Endothelial cell of umbilical vein (primary cell): ENCODE data around the gene F5. TPM values are rescaled to one million over a fixed set of nuclear protein-coding genes. Genes with fewer than 3 reads are reported as not detected.
"Not testable (repeated sequence)": the region's sequence is repeated elsewhere in the genome, so short reads cannot be mapped to it uniquely, and the experiment has no call there.

ENCODE experiments used
- BruUV-seq: library from RNA; stranded (reverse); fragments of 400-500 nt; replicated peaks from 2 replicates; lab custom pipeline; 2021; lab: Mats Ljungman, UMichigan
- CTCF ChIA-PET: fragments of 300-600, 350-600 bp; sonication (Branson Sonifier 250); formaldehyde crosslinking; loops from one replicate; lab custom pipeline; 2021; ENCODE audit warnings: antibody characterized with exemption, inconsistent platforms; lab: Charles Lee
- POLR2A ChIA-PET: fragments of 300-600, 350-600 bp; sonication (Branson Sonifier 250); formaldehyde crosslinking; loops from one replicate; lab custom pipeline; 2021; ENCODE audit warnings: antibody characterized with exemption, inconsistent platforms; lab: Charles Lee
- DNase-seq: peaks from one replicate; pipeline ENCODE4 v3.0.0-alpha.2; 2011; ENCODE audit warnings: low read depth, low spot score
- FAIRE-seq: peaks from 2 replicates; lab custom pipeline; 2011; peaks lifted over from hg19 to GRCh38; lab: Jason Lieb, UNC
- H2AFZ ChIP-seq: 2 replicates; pipeline ENCODE4 v1.6.0; 2012; ENCODE audit warnings: low read depth, low read length, control low read depth, inconsistent platforms
- H3K27ac ChIP-seq: 2 replicates; pipeline ENCODE4 v1.5.1; 2011; ENCODE audit warnings: low read depth, mild to moderate bottlenecking, control low read depth, low read length, moderate library complexity; ENCODE audit not compliant: insufficient read depth
- H3K27me3 ChIP-seq, 2 experiments: 2 replicates each; pipeline versions ENCODE4 v1.6.0 to v1.6.1; 2011; ENCODE audit warnings: low read length in 2 of 2, mixed read lengths in 1 of 2; ENCODE audit not compliant: control insufficient read depth in 2 of 2, insufficient read depth in 2 of 2
- H3K36me3 ChIP-seq, 2 experiments: 2 replicates in 1 of 2; 3 replicates in 1 of 2; pipeline ENCODE4 v1.5.1; 2011; ENCODE audit warnings: low read length in 2 of 2, mild to moderate bottlenecking in 1 of 2, moderate library complexity in 1 of 2; ENCODE audit not compliant: control insufficient read depth in 2 of 2, insufficient read depth in 2 of 2; ENCODE audit errors: extremely low read depth in 1 of 2
- H3K4me1 ChIP-seq: 3 replicates; pipeline ENCODE4 v1.5.1; 2011; ENCODE audit warnings: mild to moderate bottlenecking, low read length; ENCODE audit not compliant: control insufficient read depth, insufficient read depth; ENCODE audit errors: extremely low read depth
- H3K4me2 ChIP-seq: 2 replicates; pipeline ENCODE4 v1.6.1; 2011; ENCODE audit warnings: low read length, control low read depth, mixed read lengths; ENCODE audit not compliant: insufficient read depth
- H3K4me3 ChIP-seq, 3 experiments: fragments of 200-600 bp in 1 of 3; sonication (generic), shearing (Covaris generic) in 1 of 3; replicated peaks in 1 of 3; 2 replicates each; pipeline ENCODE4 v1.5.1; 2011 to 2016; ENCODE audit warnings: control low read depth in 3 of 3, low read length in 3 of 3, mild to moderate bottlenecking in 2 of 3, inconsistent platforms in 1 of 3, low read depth in 1 of 3, moderate library complexity in 1 of 3; ENCODE audit not compliant: insufficient read depth in 1 of 3
- H3K79me2 ChIP-seq: 2 replicates; pipeline ENCODE4 v1.6.0; 2012; ENCODE audit warnings: low read length, inconsistent platforms; ENCODE audit not compliant: control insufficient read depth, insufficient read depth
- H3K9ac ChIP-seq: replicated peaks from 2 replicates; pipeline ENCODE3; 2011; ENCODE audit warnings: low read length, control low read depth; ENCODE audit not compliant: insufficient read depth; ENCODE audit errors: extremely low read depth
- H3K9me1 ChIP-seq: replicated peaks from 3 replicates; pipeline ENCODE4 v1.6.0; 2011; ENCODE audit warnings: mild to moderate bottlenecking, low read length; ENCODE audit not compliant: control insufficient read depth, insufficient read depth; ENCODE audit errors: extremely low read depth
- H3K9me3 ChIP-seq: replicated peaks from 2 replicates; pipeline ENCODE4 v1.5.1; 2012; ENCODE audit warnings: low read length, inconsistent platforms; ENCODE audit not compliant: control insufficient read depth, insufficient read depth
- H4K20me1 ChIP-seq: replicated peaks from 2 replicates; pipeline ENCODE3; 2011; ENCODE audit warnings: mild to moderate bottlenecking, low read length; ENCODE audit not compliant: control insufficient read depth, insufficient read depth; ENCODE audit errors: extremely low read depth
- CTCF ChIP-seq, 2 donors: IDR thresholded peaks; 1 replicate in 1 of 2; 2 replicates in 1 of 2; pipeline ENCODE4 v1.5.1; 2011; ENCODE audit warnings: low read length in 2 of 2, mild to moderate bottlenecking in 2 of 2, moderate library complexity in 2 of 2, control low read depth in 1 of 2, inconsistent platforms in 1 of 2, low read depth in 1 of 2; ENCODE audit not compliant: insufficient read depth in 1 of 2; ENCODE audit errors: extremely low read depth in 1 of 2
- EZH2 ChIP-seq: IDR thresholded peaks from 2 replicates; pipeline ENCODE4 v1.6.1; 2012; ENCODE audit warnings: borderline replicate concordance, low read depth, mild to moderate bottlenecking, moderate library complexity, low read length, inconsistent platforms; ENCODE audit not compliant: severe bottlenecking
- FOS ChIP-seq: IDR thresholded peaks from 2 replicates; pipeline ENCODE4 v1.6.1; 2011; ENCODE audit warnings: mild to moderate bottlenecking, low read length, moderate library complexity, borderline replicate concordance; ENCODE audit not compliant: insufficient read depth
- GATA2 ChIP-seq: IDR thresholded peaks from 2 replicates; pipeline ENCODE4 v1.7.0; 2011; ENCODE audit warnings: low read depth, mild to moderate bottlenecking, moderate library complexity, mixed read lengths, low read length; ENCODE audit not compliant: insufficient read length, insufficient read depth
- JUN ChIP-seq: IDR thresholded peaks from 2 replicates; pipeline ENCODE4 v1.6.1; 2011; ENCODE audit warnings: borderline replicate concordance, low read depth; ENCODE audit not compliant: insufficient read length, insufficient read depth
- MYC ChIP-seq: IDR thresholded peaks from one replicate; pipeline ENCODE4 v1.6.1; 2011; ENCODE audit warnings: mild to moderate bottlenecking, low read depth, low read length
- POLR2A ChIP-seq: IDR thresholded peaks from 2 replicates; pipeline ENCODE4 v1.6.1; 2012; ENCODE audit warnings: low read depth, mild to moderate bottlenecking, control low read depth, low read length
- POLR2AphosphoS5 ChIP-seq: IDR thresholded peaks from 2 replicates; pipeline ENCODE4 v1.6.1; 2012; ENCODE audit warnings: low read depth, mild to moderate bottlenecking, control low read depth, low read length, moderate library complexity; ENCODE audit not compliant: insufficient read depth
- dilution Hi-C: fragments of 300-500 bp; cut with MboI; formaldehyde crosslinking; loops from one replicate; pipeline ENCODE4 v1.15.0; 2019; ENCODE audit warnings: low sequenced_read_pairs; ENCODE audit not compliant: extremely low pct_ligation_motif_present
- intact Hi-C: fragments of 100-400 bp; cut with micrococcal nuclease; formaldehyde crosslinking; loops from one replicate; pipeline ENCODE4 v1.10.0; 2022
- polyA plus RNA-seq, 4 experiments: library from polyadenylated mRNA; depleted of rRNA in 3 of 4; stranded (reverse) in 3 of 4; unstranded in 1 of 4; fragments of >200 nt; gene quantifications; 2 replicates each; pipeline versions ENCODE4 v1.2.1 to v1.2.3, GENCODE V29; 2011 to 2012; ENCODE audit warnings: missing spikeins in 1 of 4
- total RNA-seq: library from RNA; stranded (reverse); gene quantifications from 2 replicates; pipeline ENCODE4 v1.2.3, GENCODE V29; 2021
- TF ChIP-seq, protein P1 (sequence below): IDR thresholded peaks from 2 replicates; pipeline ENCODE4 v1.6.1; 2011; ENCODE audit not compliant: insufficient read depth, insufficient read length

The F5 gene
- total and polyA plus RNA-seq, 2 donors (not counting 3 experiments of a cell fraction or from before 2014, with no cell fraction given), result not detected

DNA sequence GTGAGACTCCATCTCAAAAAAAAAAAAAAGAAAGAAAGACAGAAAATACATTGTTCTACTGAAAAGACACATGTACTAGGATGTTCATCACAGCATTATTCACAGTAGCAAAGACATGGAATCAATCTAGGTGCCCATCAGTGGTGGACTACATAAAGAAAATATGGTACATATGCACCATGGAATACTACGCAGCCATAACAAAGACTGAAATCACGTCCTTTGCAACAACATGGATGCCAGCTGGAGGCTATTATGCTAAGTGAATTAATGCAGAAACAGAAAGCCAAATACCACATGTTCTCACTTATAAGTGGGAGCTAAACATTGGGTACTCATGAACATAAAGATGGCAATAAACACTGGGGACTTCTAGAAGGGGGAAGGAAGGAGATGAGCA is 51.6 kb downstream of the F5 start:
- no TSS peak for BruUV-seq
- H4K20me1 ChIP-seq, result no peaks in the 10 kb centered on the region
- H2AFZ ChIP-seq, result no peak overlapping the region
- no peak overlapping the region for H3K4me2 ChIP-seq
- CTCF ChIA-PET, result interaction anchor here (1.0 kb wide), 1 partner anchor 11 kb away, joined by 3 read pairs; no protein-coding TSS in a partner anchor
- TF ChIP-seq CTCF (IDR thresholded peaks at IDR 0.05; ENCODE audit: extremely low read depth in 1 of 2, insufficient read depth in 1 of 2, low read depth in 1 of 2, low read length in 2 of 2), result no peak
- TF ChIP-seq EZH2, result no peak
- TF ChIP-seq JUN, result no peak
- no peak for TF ChIP-seq POLR2AphosphoS5
- TF ChIP-seq, protein P1, sequence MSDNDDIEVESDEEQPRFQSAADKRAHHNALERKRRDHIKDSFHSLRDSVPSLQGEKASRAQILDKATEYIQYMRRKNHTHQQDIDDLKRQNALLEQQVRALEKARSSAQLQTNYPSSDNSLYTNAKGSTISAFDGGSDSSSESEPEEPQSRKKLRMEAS, result no peak
- no peak for TF ChIP-seq FOS
- TF ChIP-seq GATA2, result no peak
- TF ChIP-seq MYC, result no peak
- no peak for TF ChIP-seq POLR2A
- dilution Hi-C loops, result no loop called here
- POLR2A ChIA-PET, result no interaction called here
- no peaks in the 10 kb centered on the region for H3K9me1 ChIP-seq
- no peak overlapping the region for H3K9ac ChIP-seq
- H3K27me3 ChIP-seq, result no peaks in the 10 kb centered on the region
- H3K36me3 ChIP-seq, result no peaks in the 10 kb centered on the region
- no peak for FAIRE-seq
- no peak overlapping the region for H3K4me3 ChIP-seq
- intact Hi-C loops, result no loop called here
- no peak overlapping the region for H3K27ac ChIP-seq
- H3K9me3 ChIP-seq, result no peaks in the 10 kb centered on the region
- H3K4me1 ChIP-seq, result no peaks in the 10 kb centered on the region
- no peaks in the 10 kb centered on the region for H3K79me2 ChIP-seq
- DNase-seq, result no peak

DNA sequence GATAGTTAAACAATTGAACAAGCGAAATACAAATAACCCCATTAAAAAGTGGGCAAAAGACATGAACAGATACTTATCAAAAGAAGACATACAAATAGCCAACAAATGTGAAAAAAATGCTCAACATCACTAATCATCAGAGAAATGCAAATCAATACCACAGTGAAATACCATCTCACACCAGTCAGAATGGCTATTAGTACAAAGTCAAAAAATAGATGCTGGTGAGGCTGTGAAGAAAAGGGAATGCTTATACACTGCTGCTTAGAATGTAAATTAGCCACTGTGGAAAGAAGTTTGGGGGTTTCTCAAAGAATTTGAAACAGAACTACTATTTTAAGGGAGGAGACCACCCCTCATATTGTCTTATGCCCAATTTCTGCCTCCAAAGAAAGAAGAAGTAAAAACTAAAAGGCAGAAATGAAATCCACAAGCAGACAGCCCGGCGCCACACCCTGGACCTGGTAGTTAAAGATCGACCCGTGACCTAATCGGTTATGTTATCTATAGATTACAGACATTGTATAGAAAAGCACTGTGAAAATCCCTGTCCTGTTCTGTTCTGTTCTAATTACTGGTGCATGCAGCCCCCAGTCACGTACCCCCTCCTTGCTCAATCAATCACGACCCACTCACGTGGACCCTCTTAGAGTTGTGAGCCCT is 52.6 kb downstream of the F5 start:
- dilution Hi-C loops, H3K79me2 ChIP-seq, BruUV-seq, H4K20me1 ChIP-seq, H3K4me2 ChIP-seq, H2AFZ ChIP-seq, H3K9me1 ChIP-seq, POLR2A ChIA-PET, intact Hi-C loops, H3K27me3 ChIP-seq, FAIRE-seq, H3K36me3 ChIP-seq, H3K4me1 ChIP-seq, H3K27ac ChIP-seq, H3K9ac ChIP-seq, H3K4me3 ChIP-seq, H3K9me3 ChIP-seq, DNase-seq: not testable (repeated sequence)
- CTCF ChIA-PET, result interaction anchor here (1.0 kb wide), 1 partner anchor 12 kb away, joined by 3 read pairs; no protein-coding TSS in a partner anchor
